ENCODE results near the gene STX16.

Gene STX16

GRCh38 chr20:58655328-58656107 lies 4.4 kb downstream of the STX16 start:
- no peak for DNase-seq

- no peak for DNase-seq
Measured at GRCh38 chr20:58656831-58657230, 5.7 kb downstream of the STX16 start.

DNA sequence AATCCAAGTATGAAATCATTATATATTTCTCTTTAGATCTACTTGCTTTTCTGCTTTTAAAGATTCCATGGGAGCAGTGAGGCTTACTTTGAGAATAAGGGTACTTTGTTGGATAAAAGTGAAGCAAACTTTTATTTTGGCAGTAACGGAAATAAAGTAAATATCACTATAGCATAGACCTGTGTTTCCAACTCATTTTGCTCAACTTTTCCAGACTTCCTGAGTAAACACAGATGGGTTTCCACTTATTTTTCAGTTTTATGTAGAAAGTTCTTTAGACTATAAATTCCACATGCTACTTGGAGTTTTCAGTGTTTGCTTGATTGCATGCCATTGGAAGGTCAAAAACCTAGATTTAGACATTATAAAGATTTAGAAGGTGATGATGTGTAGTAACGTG lies 6.2 kb downstream of the STX16 start:
- DNase-seq, result no peak

DNA sequence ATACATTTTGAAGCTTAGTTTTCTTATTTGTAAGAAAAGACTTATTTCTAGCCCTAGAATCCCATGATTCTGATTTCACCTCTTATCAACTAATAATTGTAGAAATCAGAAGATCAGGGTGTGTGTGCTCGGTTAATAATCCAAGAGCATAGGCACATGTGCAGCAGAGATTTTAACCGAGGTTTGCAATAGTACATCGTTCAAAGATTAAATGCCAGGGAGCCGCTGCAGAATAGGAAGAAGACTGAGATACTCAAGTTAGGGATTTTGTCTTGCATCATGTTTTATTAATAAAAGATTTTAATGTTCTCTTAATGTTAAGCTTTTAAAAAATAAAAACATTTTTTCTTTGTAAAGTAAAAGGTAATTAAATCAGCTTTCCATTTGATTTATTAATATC lies 6.9 kb downstream of the STX16 start:
- DNase-seq, result no peak

GRCh38 chr20:58658760-58659159 lies 7.7 kb downstream of the STX16 start:
- no peak for DNase-seq

GRCh38 chr20:58659841-58660240 lies 8.8 kb downstream of the STX16 start:
- peak; percentile 49 for DNase-seq

GRCh38 chr20:58660855-58661597 lies 9.9 kb downstream of the STX16 start:
- peak; percentile 74 for DNase-seq

DNA sequence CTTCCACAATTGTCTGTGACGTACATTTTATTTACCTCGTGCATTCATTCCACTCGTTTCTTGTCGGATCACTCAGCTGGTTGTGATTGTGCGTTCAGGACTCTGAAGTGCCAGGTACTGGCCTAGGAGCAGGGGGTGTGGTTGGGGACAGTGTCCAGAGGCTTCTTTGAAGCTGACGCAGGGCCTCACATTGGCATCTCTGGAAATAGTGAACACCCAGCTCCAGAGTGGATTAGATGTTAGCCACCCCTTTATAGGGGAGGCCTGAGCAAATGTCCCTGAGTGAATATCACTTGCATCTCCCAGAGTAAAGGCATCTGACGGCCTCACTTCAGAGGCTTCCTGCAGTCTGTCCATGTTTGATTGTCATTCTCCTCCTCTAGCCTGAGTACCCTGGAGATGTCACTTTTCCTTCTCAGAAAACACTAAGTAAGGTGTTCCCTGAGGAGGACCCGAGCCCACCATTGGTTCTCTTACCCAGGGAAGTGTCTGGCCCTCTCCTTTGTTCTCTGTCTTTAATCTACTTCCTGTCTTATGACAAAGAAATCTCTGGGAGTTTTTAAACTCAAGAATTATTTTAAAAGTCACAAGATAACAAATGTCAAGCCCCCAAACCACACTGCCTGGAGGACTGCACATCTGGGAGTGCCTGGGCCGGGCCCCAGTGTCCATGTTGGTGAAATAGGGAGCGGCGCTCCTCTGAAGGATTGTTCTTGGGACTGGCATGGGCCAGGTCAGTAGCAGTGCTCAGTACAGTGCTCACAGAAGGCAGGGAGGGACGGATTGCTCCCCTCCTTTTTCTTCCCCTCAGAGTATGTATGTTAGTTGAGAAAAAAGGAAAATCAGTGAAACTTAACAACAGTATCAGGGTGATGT lies 10.8 kb downstream of the STX16 start:
- peak; percentile 19 for DNase-seq

GRCh38 chr20:58664331-58664730 lies 13.2 kb downstream of the STX16 start:
- no peak for DNase-seq

- DNase-seq, result no peak
Measured at GRCh38 chr20:58664883-58665282, 13.8 kb downstream of the STX16 start.

DNA sequence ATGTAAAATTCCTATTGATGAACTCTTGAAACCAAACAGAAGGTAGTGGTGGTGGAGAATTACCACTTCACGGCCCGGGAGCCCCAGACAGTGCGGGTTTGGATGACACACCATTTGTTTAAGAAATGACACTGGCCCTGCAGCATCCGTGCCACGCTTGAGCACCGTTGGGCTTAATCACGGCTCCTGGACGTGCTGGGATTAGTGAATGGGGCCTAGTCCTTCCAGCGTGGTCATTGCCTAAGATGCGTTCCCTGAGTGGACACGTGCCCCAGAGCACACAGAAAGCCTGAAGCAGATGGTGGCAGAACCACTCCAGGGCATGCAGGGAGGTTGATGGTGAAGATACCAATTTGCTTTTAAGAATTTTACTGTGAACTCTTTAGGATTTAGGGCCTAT lies 14.5 kb downstream of the STX16 start:
- DNase-seq, result no peak

GRCh38 chr20:58666702-58667101 lies 15.6 kb downstream of the STX16 start:
- no peak for DNase-seq

- DNase-seq, result no peak
Measured at GRCh38 chr20:58667975-58668374, 16.9 kb downstream of the STX16 start.

- no peak for DNase-seq
Measured at GRCh38 chr20:58668901-58669286, 17.8 kb downstream of the STX16 start.

DNA sequence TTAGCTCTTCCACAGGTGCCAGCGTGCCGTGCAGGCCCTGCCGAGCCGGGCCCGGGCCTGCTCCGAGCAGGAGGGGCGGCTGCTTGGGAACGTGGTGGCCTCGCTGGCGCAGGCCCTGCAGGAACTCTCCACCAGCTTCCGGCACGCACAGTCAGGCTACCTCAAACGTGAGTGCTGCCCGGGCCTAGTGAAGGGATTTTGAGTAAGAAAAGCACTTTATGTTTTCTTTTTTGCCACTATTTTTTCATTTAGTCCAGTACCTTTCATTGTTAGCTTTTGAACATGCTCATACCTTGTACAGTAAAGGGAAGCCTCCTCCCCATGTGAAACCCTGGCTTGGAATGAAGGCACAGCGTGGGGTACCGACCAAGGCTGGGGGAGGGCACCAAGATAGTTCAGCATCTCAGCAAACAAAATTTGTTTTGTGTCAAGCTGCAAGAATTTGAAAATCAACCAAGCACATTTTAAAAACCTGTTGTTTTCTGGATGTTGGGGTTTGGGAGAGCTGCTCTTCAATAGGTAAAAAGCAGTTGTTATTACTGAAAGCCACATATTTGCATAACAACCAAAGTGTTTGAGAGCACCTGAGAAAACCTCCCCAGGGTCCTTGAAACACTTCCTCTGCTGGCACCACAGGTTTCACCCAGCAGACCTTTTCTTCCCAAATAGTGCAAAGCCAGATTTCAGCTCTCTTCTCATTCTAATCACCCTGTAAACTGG lies 18.4 kb downstream of the STX16 start:
- DNase-seq, result no peak

GRCh38 chr20:58670102-58670501 lies 19.0 kb downstream of the STX16 start:
- no peak for DNase-seq

GRCh38 chr20:58670659-58671058 lies 19.6 kb downstream of the STX16 start:
- DNase-seq, result no peak

GRCh38 chr20:58673119-58673518 lies 22.0 kb downstream of the STX16 start:
- DNase-seq, result no peak

- no peak for DNase-seq
Measured at GRCh38 chr20:58675146-58675584, 24.1 kb downstream of the STX16 start.

- no peak for DNase-seq
Measured at GRCh38 chr20:58675641-58676040, 24.6 kb downstream of the STX16 start.

DNA sequence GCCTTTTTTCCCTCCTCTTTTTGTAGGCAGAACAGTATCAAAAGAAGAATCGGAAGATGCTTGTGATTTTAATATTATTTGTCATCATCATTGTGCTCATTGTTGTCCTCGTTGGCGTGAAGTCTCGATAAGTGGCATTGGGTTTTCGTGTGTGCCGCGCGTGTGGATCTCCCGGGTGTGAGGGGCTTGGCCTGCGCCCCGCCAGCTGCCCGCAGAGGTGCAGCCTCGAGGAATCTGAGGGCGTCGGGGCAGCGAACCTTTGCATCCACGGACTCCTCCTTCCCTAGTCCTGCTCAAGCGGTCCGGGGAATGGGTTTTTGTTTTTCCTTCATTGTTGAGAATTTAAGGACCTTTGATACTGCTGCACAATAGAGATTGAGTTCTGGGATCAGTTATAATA lies 25.1 kb downstream of the STX16 start:
- DNase-seq, result no peak

DNA sequence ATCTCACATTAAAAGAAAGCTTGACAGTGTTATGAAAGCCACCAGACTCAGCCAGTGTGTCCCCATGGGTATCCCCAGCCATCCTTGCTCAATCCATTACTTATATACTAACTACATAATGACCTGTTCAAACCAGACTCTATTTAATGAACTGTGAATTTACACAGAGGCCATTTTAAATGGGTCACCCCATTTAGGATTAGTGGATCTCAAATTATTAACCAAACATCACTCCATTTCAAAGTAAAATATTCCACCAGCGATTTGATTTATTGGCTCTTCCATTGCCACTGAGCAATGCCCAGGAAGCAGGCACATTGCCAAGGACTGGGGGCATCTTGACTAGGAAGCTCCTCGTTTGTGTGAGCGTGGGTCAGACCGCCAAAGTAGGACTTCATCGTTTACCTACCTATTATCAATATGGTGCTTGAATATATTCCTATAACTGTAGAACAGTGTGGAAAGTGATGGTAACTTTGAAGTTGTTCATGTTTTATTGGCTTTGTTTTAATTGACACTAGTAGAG lies 26.1 kb downstream of the STX16 start:
- DNase-seq, result no peak

Data from CD4-positive, alpha-beta T cell treated with Interleukin-6 for 4 hours (primary cell).